H9 (cell line): Measurements from ENCODE around the gene IL36G. TPM values are rescaled to one million over a fixed set of nuclear protein-coding genes. Genes with fewer than 3 reads are reported as not detected.

Source experiments
- DNase-seq: peaks from one replicate; pipeline ENCODE4 v3.0.0-alpha.2; 2017
- H2AFZ ChIP-seq: one replicate; pipeline ENCODE4 v1.6.1; 2013; ENCODE audit warnings: mild to moderate bottlenecking, low read length, control low read depth, moderate library complexity
- H2AK5ac ChIP-seq: 2 replicates; pipeline ENCODE4 v1.6.1; 2013; ENCODE audit warnings: low read length, control low read depth, mixed read lengths; ENCODE audit not compliant: insufficient read length
- H2BK120ac ChIP-seq: one replicate; pipeline ENCODE4 v1.6.1; 2013; ENCODE audit warnings: low read depth, mild to moderate bottlenecking, low read length, control low read depth, inconsistent platforms; ENCODE audit not compliant: poor library complexity, severe bottlenecking
- H2BK12ac ChIP-seq: 2 replicates; pipeline ENCODE4 v1.6.1; 2013; ENCODE audit warnings: low read length, control low read depth, mixed read lengths, low read depth; ENCODE audit not compliant: insufficient read length
- H2BK15ac ChIP-seq: 2 replicates; pipeline ENCODE4 v1.6.1; 2013; ENCODE audit warnings: low read depth, low read length, control low read depth
- H2BK20ac ChIP-seq: one replicate; pipeline ENCODE4 v1.6.1; 2013; ENCODE audit warnings: low read depth, mild to moderate bottlenecking, low read length, control low read depth, inconsistent platforms; ENCODE audit not compliant: poor library complexity, severe bottlenecking
- H2BK5ac ChIP-seq: 2 replicates; pipeline ENCODE4 v1.6.1; 2013; ENCODE audit warnings: low read length, control low read depth, mixed read lengths; ENCODE audit not compliant: insufficient read length
- H3K14ac ChIP-seq: 2 replicates; pipeline ENCODE4 v1.6.1; 2013; ENCODE audit warnings: low read length, control low read depth; ENCODE audit not compliant: insufficient read depth
- H3K18ac ChIP-seq: 2 replicates; pipeline ENCODE4 v1.6.1; 2013; ENCODE audit warnings: low read depth, mild to moderate bottlenecking, mixed read lengths, low read length, control low read depth; ENCODE audit not compliant: insufficient read length
- H3K23ac ChIP-seq: 2 replicates; pipeline ENCODE4 v1.6.1; 2013; ENCODE audit warnings: low read length, control low read depth, mixed read lengths, low read depth; ENCODE audit not compliant: insufficient read length
- H3K23me2 ChIP-seq: 2 replicates; pipeline ENCODE4 v1.6.1; 2013; ENCODE audit warnings: low read depth, mild to moderate bottlenecking, mixed read lengths, low read length, control low read depth; ENCODE audit not compliant: insufficient read length, poor library complexity, severe bottlenecking
- H3K27ac ChIP-seq: 2 replicates; pipeline ENCODE4 v1.5.1; 2013; ENCODE audit warnings: low read length, control low read depth, mixed read lengths, low read depth; ENCODE audit not compliant: insufficient read length
- H3K27me3 ChIP-seq: 2 replicates; pipeline ENCODE4 v1.6.1; 2013; ENCODE audit warnings: low read length, control low read depth, inconsistent platforms; ENCODE audit not compliant: insufficient read depth
- H3K4ac ChIP-seq: 2 replicates; pipeline ENCODE4 v1.6.1; 2013; ENCODE audit warnings: low read depth, mild to moderate bottlenecking, control low read depth, inconsistent platforms, low read length, moderate library complexity
- H3K4me1 ChIP-seq: 2 replicates; pipeline ENCODE4 v1.6.1; 2013; ENCODE audit warnings: low read length, control low read depth, inconsistent platforms; ENCODE audit not compliant: insufficient read depth
- H3K4me2 ChIP-seq: 2 replicates; pipeline ENCODE4 v1.6.1; 2013; ENCODE audit warnings: low read length, control low read depth, mixed read lengths; ENCODE audit not compliant: insufficient read length, insufficient read depth
- H3K56ac ChIP-seq: 2 replicates; pipeline ENCODE4 v1.6.1; 2013; ENCODE audit warnings: low read depth, mild to moderate bottlenecking, mixed read lengths, low read length, control low read depth; ENCODE audit not compliant: insufficient read length
- H3K79me1 ChIP-seq: 2 replicates; pipeline ENCODE4 v1.6.1; 2013; ENCODE audit warnings: low read depth, mild to moderate bottlenecking, moderate library complexity, low read length, control low read depth, inconsistent platforms; ENCODE audit not compliant: insufficient read depth, poor library complexity, severe bottlenecking
- H3K79me2 ChIP-seq: 2 replicates; pipeline ENCODE4 v1.6.1; 2013; ENCODE audit warnings: low read length, control low read depth, inconsistent platforms; ENCODE audit not compliant: insufficient read depth
- H3K9ac ChIP-seq: 2 replicates; pipeline ENCODE4 v1.6.1; 2013; ENCODE audit warnings: low read length, control low read depth, mixed read lengths; ENCODE audit not compliant: insufficient read length; ENCODE audit errors: extremely low read depth
- H3K9me3 ChIP-seq: one replicate; pipeline ENCODE4 v1.6.1; 2013; ENCODE audit warnings: low read depth, low read length, inconsistent platforms; ENCODE audit not compliant: control insufficient read depth
- H3T11ph ChIP-seq: one replicate; pipeline ENCODE4 v1.6.1; 2013; ENCODE audit warnings: mild to moderate bottlenecking, low read length, control low read depth, inconsistent platforms
- H4K20me1 ChIP-seq: one replicate; pipeline ENCODE4 v1.6.1; 2013; ENCODE audit not compliant: control insufficient read depth, insufficient read length, insufficient read depth
- H4K5ac ChIP-seq: 2 replicates; pipeline ENCODE4 v1.6.1; 2013; ENCODE audit warnings: low read depth, mild to moderate bottlenecking, mixed read lengths, low read length, control low read depth; ENCODE audit not compliant: insufficient read length
- H4K8ac ChIP-seq: replicated peaks from 2 replicates; pipeline ENCODE4 v1.6.1; 2013; ENCODE audit warnings: low read length, control low read depth, mixed read lengths, low read depth; ENCODE audit not compliant: insufficient read length
- H4K91ac ChIP-seq: 2 replicates; pipeline ENCODE4 v1.6.1; 2013; ENCODE audit warnings: low read depth, mild to moderate bottlenecking, moderate library complexity, mixed read lengths, low read length, control low read depth; ENCODE audit not compliant: insufficient read length
- H3K27ac Mint-ChIP-seq, 3 experiments: 2 replicates in 2 of 3; 3 replicates in 1 of 3; pipeline ENCODE4 v1.8.0; 2020 to 2021; ENCODE audit warnings: mixed read lengths in 3 of 3, mild to moderate bottlenecking in 1 of 3, moderate library complexity in 1 of 3
- H3K27me3 Mint-ChIP-seq: 2 replicates; pipeline ENCODE4 v1.8.0; 2021; ENCODE audit warnings: low read depth, mild to moderate bottlenecking, moderate library complexity, mixed read lengths
- H3K36me3 Mint-ChIP-seq, 3 experiments: 2 replicates in 2 of 3; 3 replicates in 1 of 3; pipeline ENCODE4 v1.8.0; 2020 to 2021; ENCODE audit warnings: low read depth in 3 of 3, mixed read lengths in 3 of 3; ENCODE audit not compliant: insufficient read depth in 1 of 3
- H3K4me1 Mint-ChIP-seq, 2 experiments: 2 replicates each; pipeline ENCODE4 v1.8.0; 2020; ENCODE audit warnings: mixed read lengths in 2 of 2
- H3K4me3 Mint-ChIP-seq, 2 experiments: 2 replicates in 1 of 2; 3 replicates in 1 of 2; pipeline ENCODE4 v1.8.0; 2020 to 2021; ENCODE audit warnings: mild to moderate bottlenecking in 2 of 2, mixed read lengths in 2 of 2, moderate library complexity in 1 of 2
- H3K9me3 Mint-ChIP-seq, 2 experiments: 2 replicates in 1 of 2; 3 replicates in 1 of 2; pipeline ENCODE4 v1.8.0; 2020; ENCODE audit warnings: mild to moderate bottlenecking in 2 of 2, mixed read lengths in 2 of 2, moderate library complexity in 1 of 2
- CTCF ChIP-seq: fragments of 200-600 bp; sonication (generic); conservative IDR thresholded peaks from 3 replicates; pipeline ENCODE4 v1.8.0; 2021; ENCODE audit warnings: antibody characterized with exemption, mild to moderate bottlenecking
- WGBS: extraction: QIAGEN DNeasy Blood & Tissue Kit; methylation state at CpG from one replicate; pipeline ENCODE4 v1.1.7; 2013; ENCODE audit warnings: missing lambda C conversion rate, low lambda C conversion rate, mixed read lengths; ENCODE audit not compliant: insufficient read length; ENCODE audit errors: extremely low coverage; 5-methylcytosine and 5-hydroxymethylcytosine counted together
- total RNA-seq: library from RNA; stranded (reverse); gene quantifications from 2 replicates; pipeline ENCODE4 v1.2.1, GENCODE V29; 2021

IL36G gene
- total RNA-seq, 1 experiment from 2014 or later, result not detected

DNA sequence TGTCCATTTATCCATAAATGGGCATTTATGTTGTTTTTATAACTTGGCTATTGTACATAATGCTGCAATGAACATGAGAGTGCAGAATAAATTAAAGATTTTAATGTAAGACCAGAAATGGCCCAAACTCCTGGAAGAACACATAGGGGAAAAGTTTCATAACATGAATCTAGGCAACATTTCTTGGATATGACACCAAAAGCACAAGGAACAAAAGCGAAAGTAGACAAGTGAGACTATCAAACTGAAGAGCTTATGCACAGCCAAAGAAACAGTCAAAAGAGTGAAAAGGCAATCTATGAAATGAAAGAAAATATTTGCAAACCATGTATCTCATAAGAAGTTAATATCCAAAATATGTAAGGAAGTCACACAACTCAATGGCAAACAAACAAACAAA lies 33.3 kb downstream of the IL36G start:
- no peak overlapping the region for H2BK12ac ChIP-seq
- no peak overlapping the region for H3K27ac ChIP-seq
- no peak overlapping the region for H2BK120ac ChIP-seq
- no peak overlapping the region for H3K4ac ChIP-seq
- no peak overlapping the region for H2AFZ ChIP-seq
- H3K56ac ChIP-seq, result no peak overlapping the region
- no peak for TF ChIP-seq CTCF
- no peak overlapping the region for H3K9ac ChIP-seq
- H3K18ac ChIP-seq, result no peak overlapping the region
- no peak overlapping the region for H2AK5ac ChIP-seq
- H3K27ac Mint-ChIP-seq, result no peak overlapping the region
- H3K9me3 Mint-ChIP-seq, result peaks cover 7 to 53% of the 10 kb centered on the region in 2 experiments
- H4K8ac ChIP-seq, result no peak overlapping the region
- H2BK20ac ChIP-seq, result no peak overlapping the region
- H4K20me1 ChIP-seq, result no peaks in the 10 kb centered on the region
- no peaks in the 10 kb centered on the region for H3K79me2 ChIP-seq
- no peak overlapping the region for H2BK15ac ChIP-seq
- H3K23ac ChIP-seq, result no peak overlapping the region
- no peaks in the 10 kb centered on the region for H3K79me1 ChIP-seq
- H3K27me3 Mint-ChIP-seq, result peaks cover 27% of the 10 kb centered on the region
- H3K27me3 ChIP-seq, result no peaks in the 10 kb centered on the region
- H3K23me2 ChIP-seq, result no peaks in the 10 kb centered on the region
- H3T11ph ChIP-seq, result no peak overlapping the region
- H3K14ac ChIP-seq, result no peak overlapping the region
- H2BK5ac ChIP-seq, result no peak overlapping the region
- no peaks in the 10 kb centered on the region for H3K36me3 Mint-ChIP-seq
- H4K5ac ChIP-seq, result no peak overlapping the region
- H3K9me3 ChIP-seq, result no peaks in the 10 kb centered on the region
- no peak for DNase-seq
- H3K4me1 ChIP-seq, result no peaks in the 10 kb centered on the region
- H3K4me3 Mint-ChIP-seq, result no peak overlapping the region
- no CpG with 5 or more reads among the region's 1 CpG for whole genome bisulfite sequencing
- no peak overlapping the region for H4K91ac ChIP-seq
- H3K4me2 ChIP-seq, result no peak overlapping the region
- no peaks in the 10 kb centered on the region for H3K4me1 Mint-ChIP-seq
